Endothelial cell of umbilical vein (primary cell): ENCODE measurements around the gene SOX9. TPM values are rescaled to one million over a fixed set of nuclear protein-coding genes. Genes with fewer than 3 reads are reported as not detected.

ENCODE experiments used
- BruUV-seq: library from RNA; stranded (reverse); fragments of 400-500 nt; replicated peaks from 2 replicates; lab custom pipeline; 2021; lab: Mats Ljungman, UMichigan
- CTCF ChIA-PET: fragments of 300-600, 350-600 bp; sonication (Branson Sonifier 250); formaldehyde crosslinking; loops from one replicate; lab custom pipeline; 2021; ENCODE audit warnings: antibody characterized with exemption, inconsistent platforms; lab: Charles Lee
- POLR2A ChIA-PET: fragments of 300-600, 350-600 bp; sonication (Branson Sonifier 250); formaldehyde crosslinking; loops from one replicate; lab custom pipeline; 2021; ENCODE audit warnings: antibody characterized with exemption, inconsistent platforms; lab: Charles Lee
- DNase-seq: peaks from one replicate; pipeline ENCODE4 v3.0.0-alpha.2; 2011; ENCODE audit warnings: low read depth, low spot score
- FAIRE-seq: peaks from 2 replicates; lab custom pipeline; 2011; peaks lifted over from hg19 to GRCh38; lab: Jason Lieb, UNC
- H2AFZ ChIP-seq: 2 replicates; pipeline ENCODE4 v1.6.0; 2012; ENCODE audit warnings: low read depth, low read length, control low read depth, inconsistent platforms
- H3K27ac ChIP-seq: 2 replicates; pipeline ENCODE4 v1.5.1; 2011; ENCODE audit warnings: low read depth, mild to moderate bottlenecking, control low read depth, low read length, moderate library complexity; ENCODE audit not compliant: insufficient read depth
- H3K27me3 ChIP-seq, 2 experiments: 2 replicates each; pipeline versions ENCODE4 v1.6.0 to v1.6.1; 2011; ENCODE audit warnings: low read length in 2 of 2, mixed read lengths in 1 of 2; ENCODE audit not compliant: control insufficient read depth in 2 of 2, insufficient read depth in 2 of 2
- H3K36me3 ChIP-seq, 2 experiments: 2 replicates in 1 of 2; 3 replicates in 1 of 2; pipeline ENCODE4 v1.5.1; 2011; ENCODE audit warnings: low read length in 2 of 2, mild to moderate bottlenecking in 1 of 2, moderate library complexity in 1 of 2; ENCODE audit not compliant: control insufficient read depth in 2 of 2, insufficient read depth in 2 of 2; ENCODE audit errors: extremely low read depth in 1 of 2
- H3K4me1 ChIP-seq: 3 replicates; pipeline ENCODE4 v1.5.1; 2011; ENCODE audit warnings: mild to moderate bottlenecking, low read length; ENCODE audit not compliant: control insufficient read depth, insufficient read depth; ENCODE audit errors: extremely low read depth
- H3K4me2 ChIP-seq: 2 replicates; pipeline ENCODE4 v1.6.1; 2011; ENCODE audit warnings: low read length, control low read depth, mixed read lengths; ENCODE audit not compliant: insufficient read depth
- H3K4me3 ChIP-seq, 3 experiments: fragments of 200-600 bp in 1 of 3; sonication (generic), shearing (Covaris generic) in 1 of 3; replicated peaks in 1 of 3; 2 replicates each; pipeline ENCODE4 v1.5.1; 2011 to 2016; ENCODE audit warnings: control low read depth in 3 of 3, low read length in 3 of 3, mild to moderate bottlenecking in 2 of 3, inconsistent platforms in 1 of 3, low read depth in 1 of 3, moderate library complexity in 1 of 3; ENCODE audit not compliant: insufficient read depth in 1 of 3
- H3K79me2 ChIP-seq: 2 replicates; pipeline ENCODE4 v1.6.0; 2012; ENCODE audit warnings: low read length, inconsistent platforms; ENCODE audit not compliant: control insufficient read depth, insufficient read depth
- H3K9ac ChIP-seq: replicated peaks from 2 replicates; pipeline ENCODE3; 2011; ENCODE audit warnings: low read length, control low read depth; ENCODE audit not compliant: insufficient read depth; ENCODE audit errors: extremely low read depth
- H3K9me1 ChIP-seq: replicated peaks from 3 replicates; pipeline ENCODE4 v1.6.0; 2011; ENCODE audit warnings: mild to moderate bottlenecking, low read length; ENCODE audit not compliant: control insufficient read depth, insufficient read depth; ENCODE audit errors: extremely low read depth
- H3K9me3 ChIP-seq: replicated peaks from 2 replicates; pipeline ENCODE4 v1.5.1; 2012; ENCODE audit warnings: low read length, inconsistent platforms; ENCODE audit not compliant: control insufficient read depth, insufficient read depth
- H4K20me1 ChIP-seq: replicated peaks from 2 replicates; pipeline ENCODE3; 2011; ENCODE audit warnings: mild to moderate bottlenecking, low read length; ENCODE audit not compliant: control insufficient read depth, insufficient read depth; ENCODE audit errors: extremely low read depth
- CTCF ChIP-seq, 2 donors: IDR thresholded peaks; 1 replicate in 1 of 2; 2 replicates in 1 of 2; pipeline ENCODE4 v1.5.1; 2011; ENCODE audit warnings: low read length in 2 of 2, mild to moderate bottlenecking in 2 of 2, moderate library complexity in 2 of 2, control low read depth in 1 of 2, inconsistent platforms in 1 of 2, low read depth in 1 of 2; ENCODE audit not compliant: insufficient read depth in 1 of 2; ENCODE audit errors: extremely low read depth in 1 of 2
- EZH2 ChIP-seq: IDR thresholded peaks from 2 replicates; pipeline ENCODE4 v1.6.1; 2012; ENCODE audit warnings: borderline replicate concordance, low read depth, mild to moderate bottlenecking, moderate library complexity, low read length, inconsistent platforms; ENCODE audit not compliant: severe bottlenecking
- FOS ChIP-seq: IDR thresholded peaks from 2 replicates; pipeline ENCODE4 v1.6.1; 2011; ENCODE audit warnings: mild to moderate bottlenecking, low read length, moderate library complexity, borderline replicate concordance; ENCODE audit not compliant: insufficient read depth
- GATA2 ChIP-seq: IDR thresholded peaks from 2 replicates; pipeline ENCODE4 v1.7.0; 2011; ENCODE audit warnings: low read depth, mild to moderate bottlenecking, moderate library complexity, mixed read lengths, low read length; ENCODE audit not compliant: insufficient read length, insufficient read depth
- JUN ChIP-seq: IDR thresholded peaks from 2 replicates; pipeline ENCODE4 v1.6.1; 2011; ENCODE audit warnings: borderline replicate concordance, low read depth; ENCODE audit not compliant: insufficient read length, insufficient read depth
- MAX ChIP-seq: IDR thresholded peaks from 2 replicates; pipeline ENCODE4 v1.6.1; 2011; ENCODE audit not compliant: insufficient read depth, insufficient read length
- MYC ChIP-seq: IDR thresholded peaks from one replicate; pipeline ENCODE4 v1.6.1; 2011; ENCODE audit warnings: mild to moderate bottlenecking, low read depth, low read length
- POLR2A ChIP-seq: IDR thresholded peaks from 2 replicates; pipeline ENCODE4 v1.6.1; 2012; ENCODE audit warnings: low read depth, mild to moderate bottlenecking, control low read depth, low read length
- POLR2AphosphoS5 ChIP-seq: IDR thresholded peaks from 2 replicates; pipeline ENCODE4 v1.6.1; 2012; ENCODE audit warnings: low read depth, mild to moderate bottlenecking, control low read depth, low read length, moderate library complexity; ENCODE audit not compliant: insufficient read depth
- dilution Hi-C: fragments of 300-500 bp; cut with MboI; formaldehyde crosslinking; loops from one replicate; pipeline ENCODE4 v1.15.0; 2019; ENCODE audit warnings: low sequenced_read_pairs; ENCODE audit not compliant: extremely low pct_ligation_motif_present
- intact Hi-C: fragments of 100-400 bp; cut with micrococcal nuclease; formaldehyde crosslinking; loops from one replicate; pipeline ENCODE4 v1.10.0; 2022
- polyA plus RNA-seq, 4 experiments: library from polyadenylated mRNA; depleted of rRNA in 3 of 4; stranded (reverse) in 3 of 4; unstranded in 1 of 4; fragments of >200 nt; gene quantifications; 2 replicates each; pipeline versions ENCODE4 v1.2.1 to v1.2.3, GENCODE V29; 2011 to 2012; ENCODE audit warnings: missing spikeins in 1 of 4
- total RNA-seq: library from RNA; stranded (reverse); gene quantifications from 2 replicates; pipeline ENCODE4 v1.2.3, GENCODE V29; 2021

Gene SOX9
- total and polyA plus RNA-seq, 2 donors (not counting 3 experiments of a cell fraction or from before 2014, with no cell fraction given), result not detected

GRCh38 chr17:72104863-72105234, 16.0 kb upstream of the SOX9 start:
- FAIRE-seq (no peak), DNase-seq (no peak)
- dilution Hi-C loops (no loop called here), intact Hi-C loops (no loop called here)
- no peak overlapping the region for H3K4me2 ChIP-seq
- no peaks in the 10 kb centered on the region for H3K4me1 ChIP-seq
- H3K27me3 ChIP-seq, result no peaks in the 10 kb centered on the region
- no peak for TF ChIP-seq GATA2
- TF ChIP-seq MAX, result no peak
- TF ChIP-seq MYC, result no peak
- no peak for TF ChIP-seq JUN
- no peak for TF ChIP-seq FOS
- no peak for TF ChIP-seq POLR2AphosphoS5
- TF ChIP-seq CTCF (IDR thresholded peaks at IDR 0.05; ENCODE audit: extremely low read depth in 1 of 2, insufficient read depth in 1 of 2, low read depth in 1 of 2, low read length in 2 of 2), result no peak
- no peak for TF ChIP-seq EZH2
- TF ChIP-seq POLR2A, result no peak
- no peaks in the 10 kb centered on the region for H3K79me2 ChIP-seq
- H4K20me1 ChIP-seq, result no peaks in the 10 kb centered on the region
- H3K9me3 ChIP-seq, result no peaks in the 10 kb centered on the region
- H3K9ac ChIP-seq, result no peak overlapping the region
- H2AFZ ChIP-seq, result no peak overlapping the region
- no peak overlapping the region for H3K4me3 ChIP-seq
- H3K27ac ChIP-seq, result no peak overlapping the region
- ChIA-PET POLR2A (no interaction called here), CTCF (no interaction called here)
- no peaks in the 10 kb centered on the region for H3K9me1 ChIP-seq
- no TSS peak for BruUV-seq
- no peaks in the 10 kb centered on the region for H3K36me3 ChIP-seq
